ENCODE data around the gene NINJ1. TPM values are rescaled to one million over a fixed set of nuclear protein-coding genes. Genes with fewer than 3 reads are reported as not detected.

Gene NINJ1
- total RNA-seq, 4 donors from 2014 or later, result 20.6 to 87.4 (median 44.2) TPM

DNA sequence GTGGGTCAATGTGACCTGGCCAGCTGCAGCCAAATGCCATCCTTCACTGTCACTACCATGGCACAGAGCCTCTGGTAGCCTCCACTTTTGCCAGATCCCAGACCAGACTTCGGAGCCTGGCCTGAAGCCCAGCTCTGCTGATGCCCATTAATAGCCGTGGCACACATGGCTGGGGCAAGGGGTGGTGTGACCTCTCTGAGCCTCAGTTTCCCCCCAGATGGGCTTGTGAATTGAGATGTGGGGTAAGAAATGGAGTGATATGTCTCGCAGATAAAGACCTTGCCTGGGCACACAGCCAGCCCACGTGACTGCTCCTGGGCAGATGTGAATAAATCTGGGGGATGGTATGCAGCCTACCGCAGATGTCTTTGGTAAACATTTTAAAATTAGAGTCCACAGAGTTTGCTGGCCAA lies 61.7 kb downstream of the NINJ1 start:
- Histone ChIP-seq H3K4me1 (peaks cover 4 to 9% of the 10 kb centered on the region in 2 donors), H3K4me3 (no peak overlapping the region), H3K9me3 (no peaks in the 10 kb centered on the region), H3K27ac (peak overlapping the region; percentile 71 to 90), H3K36me3 (no peaks in the 10 kb centered on the region), H3K27me3 (no peaks in the 10 kb centered on the region)
- intact Hi-C loops (cut with DNase I; ENCODE audit: low total_unique reads), result no loop called here
- DNase-seq, result peak; percentile 79 to 86
- TF ChIP-seq, protein P1, sequence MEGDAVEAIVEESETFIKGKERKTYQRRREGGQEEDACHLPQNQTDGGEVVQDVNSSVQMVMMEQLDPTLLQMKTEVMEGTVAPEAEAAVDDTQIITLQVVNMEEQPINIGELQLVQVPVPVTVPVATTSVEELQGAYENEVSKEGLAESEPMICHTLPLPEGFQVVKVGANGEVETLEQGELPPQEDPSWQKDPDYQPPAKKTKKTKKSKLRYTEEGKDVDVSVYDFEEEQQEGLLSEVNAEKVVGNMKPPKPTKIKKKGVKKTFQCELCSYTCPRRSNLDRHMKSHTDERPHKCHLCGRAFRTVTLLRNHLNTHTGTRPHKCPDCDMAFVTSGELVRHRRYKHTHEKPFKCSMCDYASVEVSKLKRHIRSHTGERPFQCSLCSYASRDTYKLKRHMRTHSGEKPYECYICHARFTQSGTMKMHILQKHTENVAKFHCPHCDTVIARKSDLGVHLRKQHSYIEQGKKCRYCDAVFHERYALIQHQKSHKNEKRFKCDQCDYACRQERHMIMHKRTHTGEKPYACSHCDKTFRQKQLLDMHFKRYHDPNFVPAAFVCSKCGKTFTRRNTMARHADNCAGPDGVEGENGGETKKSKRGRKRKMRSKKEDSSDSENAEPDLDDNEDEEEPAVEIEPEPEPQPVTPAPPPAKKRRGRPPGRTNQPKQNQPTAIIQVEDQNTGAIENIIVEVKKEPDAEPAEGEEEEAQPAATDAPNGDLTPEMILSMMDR (IDR thresholded peaks at IDR 0.05), result no peak
- TF ChIP-seq POLR2A (IDR thresholded peaks at IDR 0.05), result no peak

Other genes starting within 250 kb of the NINJ1 start
- 1 to 10 TPM in 3 of 4 donors, under 1 TPM in 1; 0.29 to 4.9 (median 2.9) TPM for gene FGD3, start 186.7 kb downstream of the NINJ1 start, total RNA-seq
- 10 to 100 TPM in 3 of 4 donors, 1 to 10 TPM in 1; 9.3 to 52.7 (median 14.7) TPM for gene SUSD3, start 75.5 kb downstream of the NINJ1 start, total RNA-seq
- 10 to 100 TPM; 23.7 to 71.4 (median 40.9) TPM for gene CARD19, start 38.0 kb downstream of the NINJ1 start, total RNA-seq
- gene WNK2, start 49.9 kb upstream of the NINJ1 start, total RNA-seq, result 10 to 100 TPM in 3 of 4 donors, 1 to 10 TPM in 1; 6.2 to 31.9 (median 18.9) TPM